Esophagus squamous epithelium (tissue), 4 donors: ENCODE data around the gene RBFOX2.

Experiments used
- POLR2A ChIP-seq, 4 donors: fragments of 450-650 bp; IDR thresholded peaks; one replicate each; pipeline ENCODE4 v1.6.1; 2017; ENCODE audit warnings: antibody characterized with exemption in 4 of 4, mild to moderate bottlenecking in 4 of 4, moderate library complexity in 3 of 4
- TF ChIP-seq, protein P1 (sequence below), 6 experiments: fragments of 450-650 bp in 4 of 6; fragments of 200-600 bp in 2 of 6; sonication (generic) in 2 of 6; IDR thresholded peaks; one replicate each; pipeline ENCODE4 v1.5.1; 2016 to 2019; ENCODE audit warnings: antibody characterized with exemption in 6 of 6, mild to moderate bottlenecking in 4 of 6, moderate library complexity in 4 of 6

DNA sequence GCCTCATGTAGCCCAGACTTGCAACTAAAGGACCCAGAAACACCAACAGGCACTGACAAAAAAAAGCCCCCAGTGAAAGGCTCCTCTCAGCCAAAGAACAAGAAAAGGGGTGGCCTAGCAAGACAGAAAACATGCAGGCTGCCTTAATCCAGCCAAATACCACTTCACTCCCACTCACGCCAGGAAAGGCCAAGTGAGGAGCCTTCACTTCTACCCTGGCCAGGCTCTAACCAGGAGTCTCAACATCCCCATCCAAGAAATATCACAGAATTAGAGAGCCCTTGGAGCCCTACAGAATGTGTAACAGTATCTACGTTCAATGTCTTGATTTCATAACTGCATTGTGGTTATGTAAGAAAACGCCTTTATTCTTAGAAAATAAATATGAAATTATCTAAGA lies 162.0 kb downstream of the RBFOX2 start:
- TF ChIP-seq, protein P1, sequence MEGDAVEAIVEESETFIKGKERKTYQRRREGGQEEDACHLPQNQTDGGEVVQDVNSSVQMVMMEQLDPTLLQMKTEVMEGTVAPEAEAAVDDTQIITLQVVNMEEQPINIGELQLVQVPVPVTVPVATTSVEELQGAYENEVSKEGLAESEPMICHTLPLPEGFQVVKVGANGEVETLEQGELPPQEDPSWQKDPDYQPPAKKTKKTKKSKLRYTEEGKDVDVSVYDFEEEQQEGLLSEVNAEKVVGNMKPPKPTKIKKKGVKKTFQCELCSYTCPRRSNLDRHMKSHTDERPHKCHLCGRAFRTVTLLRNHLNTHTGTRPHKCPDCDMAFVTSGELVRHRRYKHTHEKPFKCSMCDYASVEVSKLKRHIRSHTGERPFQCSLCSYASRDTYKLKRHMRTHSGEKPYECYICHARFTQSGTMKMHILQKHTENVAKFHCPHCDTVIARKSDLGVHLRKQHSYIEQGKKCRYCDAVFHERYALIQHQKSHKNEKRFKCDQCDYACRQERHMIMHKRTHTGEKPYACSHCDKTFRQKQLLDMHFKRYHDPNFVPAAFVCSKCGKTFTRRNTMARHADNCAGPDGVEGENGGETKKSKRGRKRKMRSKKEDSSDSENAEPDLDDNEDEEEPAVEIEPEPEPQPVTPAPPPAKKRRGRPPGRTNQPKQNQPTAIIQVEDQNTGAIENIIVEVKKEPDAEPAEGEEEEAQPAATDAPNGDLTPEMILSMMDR (IDR thresholded peaks at IDR 0.05) = no peak
- TF ChIP-seq POLR2A (IDR thresholded peaks at IDR 0.05) = no peak
